GM21717 (cell line): ENCODE measurements around the gene EOMES.

Source experiments
- ATAC-seq: cut with Tn5 transposase; IDR thresholded peaks from one replicate; pipeline ENCODE4 v1.9.1; 2021; ENCODE audit warnings: mild to moderate bottlenecking, moderate library complexity; ENCODE audit not compliant: unreplicated experiment

The EOMES gene

DNA sequence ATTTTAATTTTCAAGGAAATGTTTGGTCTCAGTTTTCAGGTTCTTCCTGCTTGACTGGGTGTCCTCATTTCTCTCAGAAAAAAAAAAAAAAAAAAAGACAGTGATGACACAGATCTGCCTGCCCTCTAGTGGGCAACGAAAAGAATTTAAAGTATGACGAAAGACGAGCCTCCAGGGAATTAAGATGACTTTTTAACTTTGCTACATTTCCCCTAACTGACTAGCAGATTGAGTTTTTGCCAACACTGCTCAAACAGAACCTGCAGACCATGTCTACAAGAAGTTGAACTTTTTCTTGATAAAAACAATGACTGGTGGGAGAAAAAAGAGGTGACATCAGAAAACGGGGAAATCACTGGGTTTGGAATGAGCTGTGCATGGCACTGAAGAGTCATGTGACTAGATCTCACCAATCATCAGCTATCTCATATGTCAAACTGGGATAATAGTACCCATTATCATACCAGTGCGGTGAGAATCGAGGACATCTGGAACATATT is 40.8 kb downstream of the EOMES start:
- peak; percentile 82 for ATAC-seq

DNA sequence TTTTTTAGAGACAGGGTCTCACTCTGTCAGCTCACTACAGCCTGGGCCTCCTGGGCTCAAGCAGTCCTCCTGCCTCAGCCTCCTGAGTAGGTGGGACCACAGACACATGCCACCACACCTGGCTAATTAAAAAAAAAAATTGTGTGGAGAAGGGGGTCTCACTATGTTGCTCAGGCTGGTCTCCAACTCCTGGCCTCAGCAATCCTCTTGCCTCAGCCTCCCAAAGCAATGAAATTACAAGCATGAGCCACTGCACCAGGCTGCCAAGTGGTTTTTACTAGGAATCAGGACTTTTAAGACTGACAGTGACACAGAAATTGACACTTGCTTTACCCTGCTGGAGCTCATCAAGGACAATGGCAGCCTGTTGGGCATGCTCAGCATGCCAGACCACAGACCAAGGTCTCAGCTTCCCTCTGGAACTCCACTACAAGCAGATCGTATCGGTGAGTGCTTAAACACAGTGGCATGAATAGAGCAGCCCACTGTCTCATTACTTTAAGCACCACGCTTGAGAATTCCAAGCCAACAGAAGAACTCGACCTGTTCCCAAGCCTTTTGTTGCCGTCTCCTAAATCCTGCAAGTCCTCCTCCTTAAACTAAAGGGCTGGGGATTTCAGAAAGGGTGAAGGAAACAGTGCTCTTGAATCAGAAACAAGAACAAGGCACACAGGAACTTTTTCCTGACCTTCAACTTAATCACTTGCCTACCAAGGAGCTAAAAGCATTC is 41.4 kb downstream of the EOMES start:
- ATAC-seq = no peak

DNA sequence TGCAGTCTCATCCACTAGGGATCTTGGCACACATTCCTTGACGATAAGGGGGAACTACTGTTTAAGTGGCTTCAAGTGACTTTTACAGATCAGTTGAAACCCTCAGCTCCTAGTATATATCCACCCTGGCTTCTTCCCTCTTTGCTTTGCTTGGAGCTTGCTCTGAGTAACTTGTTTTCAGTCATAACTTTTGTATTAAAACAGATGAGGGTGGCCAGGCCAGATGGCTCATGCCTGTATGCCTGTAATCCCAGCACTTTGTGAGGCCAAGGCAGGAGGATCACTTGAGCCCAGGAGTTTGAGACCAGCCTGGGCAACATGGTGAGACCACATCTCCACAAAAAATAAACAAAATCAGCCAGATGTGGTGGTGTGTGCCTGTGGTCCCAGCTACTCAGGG is 42.4 kb downstream of the EOMES start:
- no peak for ATAC-seq

DNA sequence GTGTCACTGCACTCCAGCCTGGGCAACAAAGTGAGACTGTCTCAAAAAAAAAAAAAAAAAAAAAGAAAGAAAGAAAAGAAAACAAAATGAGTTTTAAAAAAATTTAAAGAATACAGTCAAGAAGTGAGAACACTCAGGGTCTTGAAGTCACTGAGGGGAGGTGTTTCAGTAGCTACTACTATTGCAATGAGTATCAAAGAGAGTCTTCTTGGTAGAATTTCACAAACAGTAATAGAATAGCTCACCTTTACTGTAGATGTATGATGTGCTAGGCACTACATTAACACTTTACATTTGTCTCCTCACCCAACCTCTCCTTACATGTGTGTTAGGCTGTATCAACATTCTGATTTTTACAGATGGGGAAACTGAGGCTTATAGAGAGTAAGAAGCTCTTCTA is 43.9 kb downstream of the EOMES start:
- ATAC-seq = no peak

DNA sequence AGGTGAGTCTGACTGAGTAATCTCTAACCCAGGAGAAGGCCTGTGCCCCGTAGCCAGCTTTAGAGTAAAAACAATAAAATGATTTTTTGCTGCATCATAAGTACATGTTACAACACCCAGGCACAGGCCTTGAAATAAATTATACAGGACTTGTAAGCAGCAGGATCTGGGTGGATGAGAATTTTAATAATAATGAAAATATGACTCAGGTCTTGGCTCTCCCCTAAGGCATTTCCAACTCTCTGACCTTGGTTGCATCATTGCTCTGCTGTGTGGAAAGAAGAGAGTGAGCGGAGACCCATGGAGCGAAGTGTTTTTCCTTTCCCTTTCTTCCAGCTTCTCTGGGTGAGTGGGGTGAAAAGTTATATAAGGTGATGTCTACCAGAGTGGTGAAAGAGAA is 44.6 kb downstream of the EOMES start:
- no peak for ATAC-seq

DNA sequence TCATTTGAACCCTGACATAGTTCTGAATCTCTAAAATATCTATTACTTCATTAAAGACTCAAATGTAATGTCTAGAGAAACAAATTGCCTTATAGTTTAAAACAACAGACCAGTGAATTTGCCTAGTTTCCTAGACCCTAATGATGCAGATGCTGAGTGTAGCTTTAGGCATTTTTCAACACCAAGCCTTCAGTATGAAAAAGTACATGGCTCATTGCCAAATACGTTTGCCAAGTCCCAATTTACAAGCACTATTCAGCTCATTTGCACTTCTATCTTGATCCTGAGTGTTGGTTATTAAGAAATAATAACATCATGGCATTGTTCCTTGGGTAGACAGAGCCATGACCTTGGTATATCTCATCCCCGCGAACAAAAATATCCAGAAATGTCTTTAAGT is 46.8 kb downstream of the EOMES start:
- no peak for ATAC-seq

DNA sequence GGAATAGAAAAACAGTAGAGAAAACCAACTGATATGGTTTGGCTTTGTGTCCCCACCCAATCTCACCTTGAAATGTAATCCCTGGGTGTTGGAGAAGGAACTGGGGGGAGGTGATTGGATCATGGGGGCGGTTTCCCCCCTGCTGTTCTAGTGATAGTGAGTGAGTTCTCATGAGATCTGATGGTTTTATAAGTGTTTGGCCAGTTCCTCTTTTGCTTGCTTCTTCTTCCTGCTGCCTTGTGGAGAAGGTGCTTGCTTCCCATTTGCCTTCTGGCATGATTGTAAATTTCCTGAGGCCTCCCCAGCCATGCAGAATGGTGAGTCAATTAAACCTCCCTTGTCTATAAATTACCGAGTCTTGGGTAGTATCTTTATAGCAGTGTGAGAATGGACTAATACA is 48.4 kb downstream of the EOMES start:
- ATAC-seq = no peak

DNA sequence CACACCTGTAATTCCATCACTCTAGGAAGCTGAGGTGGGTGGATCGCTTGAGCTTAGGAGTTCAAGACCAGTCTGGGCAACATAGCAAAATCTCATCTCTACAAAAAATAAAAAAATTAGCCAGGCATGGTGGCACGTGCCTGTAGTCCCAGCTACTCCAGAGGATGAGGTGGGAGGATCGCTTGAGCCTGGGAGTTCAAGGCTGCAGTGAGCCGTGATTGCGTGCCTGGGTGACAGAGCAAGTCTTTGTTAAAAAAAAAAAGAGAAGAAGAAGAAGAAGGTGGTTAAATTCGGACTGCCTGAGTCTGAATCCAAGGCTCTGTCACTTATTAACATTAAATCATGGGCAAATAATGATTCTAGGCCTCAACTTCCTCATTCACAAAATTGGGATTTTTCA is 51.0 kb downstream of the EOMES start:
- no peak for ATAC-seq

DNA sequence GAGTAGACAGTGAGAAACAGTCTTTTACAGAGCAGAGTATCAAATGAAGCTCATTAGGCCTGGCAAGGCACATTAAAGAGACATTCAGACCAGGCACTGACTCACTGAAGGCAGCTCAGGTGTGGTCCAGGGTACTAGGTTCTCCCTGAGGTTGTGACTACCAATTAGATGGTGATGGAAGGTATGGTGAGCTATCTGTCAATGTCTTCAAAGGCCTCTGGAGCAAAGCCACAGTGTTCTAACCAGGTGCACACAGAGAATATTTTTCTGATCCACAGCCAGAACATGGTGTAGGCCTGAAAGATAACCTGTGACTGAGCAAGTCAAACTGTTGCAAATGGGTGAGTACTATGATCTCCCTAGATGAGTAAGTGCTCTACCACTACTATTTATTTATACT is 51.5 kb downstream of the EOMES start:
- ATAC-seq = no peak

DNA sequence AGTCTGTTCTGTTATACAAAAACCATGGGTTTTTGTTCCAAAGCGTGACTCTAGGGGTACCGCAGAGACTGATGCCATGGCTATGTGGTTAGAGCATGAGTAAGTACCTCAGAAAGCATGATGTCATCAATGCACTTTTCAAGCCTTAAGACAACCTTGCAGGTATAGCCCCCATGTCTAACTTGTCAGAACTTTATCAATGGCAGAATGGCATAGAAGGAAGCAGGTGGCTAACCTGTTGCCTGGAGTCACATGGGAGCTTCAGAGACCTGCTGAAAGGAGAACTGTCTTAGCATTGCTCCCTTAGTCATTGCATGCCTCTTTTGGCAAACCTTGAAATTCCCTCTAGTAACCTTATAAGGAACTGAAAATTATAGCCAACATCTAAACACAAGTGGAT is 52.5 kb downstream of the EOMES start:
- ATAC-seq = peak; percentile 71

DNA sequence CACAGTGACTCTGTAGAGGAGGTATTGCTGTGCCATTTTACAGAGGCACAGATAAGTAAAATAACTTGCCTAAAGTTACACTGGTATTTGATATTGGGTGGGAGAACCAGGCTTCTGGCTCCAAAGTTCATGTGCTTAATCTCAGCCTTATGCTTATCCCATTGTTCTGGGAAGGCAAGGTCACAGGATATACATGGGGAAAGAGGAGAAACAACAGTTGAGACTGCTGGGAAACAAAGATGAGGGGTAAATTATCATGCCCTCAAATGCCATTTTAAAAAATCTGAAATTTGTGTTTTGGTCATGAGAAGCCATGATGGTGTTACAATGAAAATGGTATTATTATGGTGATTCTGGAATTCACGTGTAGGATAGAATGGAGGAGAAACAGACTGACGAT is 54.4 kb downstream of the EOMES start:
- no peak for ATAC-seq

DNA sequence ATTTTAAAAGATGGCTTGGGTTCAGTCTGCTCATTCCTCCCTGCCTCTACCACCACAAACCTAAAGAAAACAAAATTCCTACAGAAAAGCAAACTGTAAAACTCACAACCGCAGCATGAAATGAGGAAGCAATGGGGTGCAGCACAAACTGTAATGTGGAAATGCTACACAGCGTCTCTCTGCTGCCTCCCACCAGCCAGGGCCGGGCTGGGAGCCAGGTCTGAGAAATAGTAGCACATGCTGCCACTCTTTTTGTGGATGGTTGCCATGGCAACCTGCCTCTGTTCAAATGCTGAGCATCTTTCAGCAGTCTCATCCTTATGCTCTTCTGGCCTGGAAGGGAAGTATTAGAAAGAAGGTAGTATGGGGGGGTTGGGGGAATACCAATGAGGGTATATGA is 55.4 kb downstream of the EOMES start:
- ATAC-seq = no peak

DNA sequence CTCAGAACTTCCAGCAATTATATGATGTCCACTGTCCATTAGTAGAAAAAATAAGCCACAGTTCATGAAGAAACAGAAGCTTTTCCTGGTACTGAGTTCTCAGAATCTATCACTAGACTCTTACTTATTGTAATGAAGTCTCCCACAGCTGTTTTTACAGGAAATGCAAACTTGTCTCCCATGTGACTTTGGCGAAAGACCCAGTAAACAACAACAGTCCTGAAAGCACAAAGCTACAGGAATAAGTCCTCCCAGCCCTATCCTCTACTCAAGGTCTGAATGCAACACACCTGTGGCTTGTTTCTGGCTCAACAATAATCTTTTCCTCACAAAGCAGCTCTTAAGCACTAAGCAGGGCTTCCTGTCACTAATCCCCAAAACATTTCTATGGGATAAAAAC is 55.9 kb downstream of the EOMES start:
- peak; percentile 55 for ATAC-seq
